ENCODE results near the gene U2AF1L4.

Gene U2AF1L4

DNA sequence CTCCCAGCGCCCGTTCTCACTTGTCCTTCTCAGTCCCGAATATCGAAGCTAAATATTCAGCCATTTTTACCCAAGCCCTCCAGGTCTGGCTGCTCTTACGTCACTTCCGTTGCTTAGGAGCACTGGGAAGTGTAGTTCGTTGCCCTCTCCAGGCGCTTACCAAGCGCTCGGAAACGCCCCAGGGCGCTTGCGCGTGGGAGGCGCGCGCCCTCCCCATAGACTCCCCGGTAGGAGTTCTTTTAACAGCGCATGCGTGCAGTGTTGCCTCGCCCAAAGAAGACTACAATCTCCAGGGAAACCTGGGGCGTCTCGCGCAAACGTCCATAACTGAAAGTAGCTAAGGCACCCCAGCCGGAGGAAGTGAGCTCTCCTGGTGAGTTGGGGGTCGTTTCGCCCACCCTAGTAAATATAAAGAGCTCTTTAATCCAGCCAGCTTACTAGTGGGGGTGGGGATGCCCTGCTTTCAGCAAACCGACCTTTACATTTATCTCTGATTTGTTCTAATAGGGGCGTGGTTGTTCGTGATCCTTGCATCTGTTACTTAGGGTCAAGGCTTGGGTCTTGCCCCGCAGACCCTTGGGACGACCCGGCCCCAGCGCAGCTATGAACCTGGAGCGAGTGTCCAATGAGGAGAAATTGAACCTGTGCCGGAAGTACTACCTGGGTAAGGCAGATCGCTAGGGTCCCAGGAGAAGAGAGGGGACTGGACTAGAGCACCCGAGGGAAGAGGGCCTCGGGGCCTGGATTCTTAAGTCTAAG, at the start of gene U2AF1L4, which contains the start of gene PSENEN:
TSS of gene U2AF1L4 (minus strand) at position 91 of the 759 bp plus-strand sequence. CDS start at position 64, 27 bp downstream.
TSS of gene PSENEN (plus strand) at position 324 of the 759 bp plus-strand sequence. CDS start at position 604, 280 bp downstream.
- peak; percentile 100 for DNase-seq

- DNase-seq: no peak
Observed at GRCh38 chr19:35793381-35794165, 48.4 kb upstream of the U2AF1L4 start.

GRCh38 chr19:35792888-35793287, 47.7 kb upstream of the U2AF1L4 start:
- no peak for DNase-seq

DNA sequence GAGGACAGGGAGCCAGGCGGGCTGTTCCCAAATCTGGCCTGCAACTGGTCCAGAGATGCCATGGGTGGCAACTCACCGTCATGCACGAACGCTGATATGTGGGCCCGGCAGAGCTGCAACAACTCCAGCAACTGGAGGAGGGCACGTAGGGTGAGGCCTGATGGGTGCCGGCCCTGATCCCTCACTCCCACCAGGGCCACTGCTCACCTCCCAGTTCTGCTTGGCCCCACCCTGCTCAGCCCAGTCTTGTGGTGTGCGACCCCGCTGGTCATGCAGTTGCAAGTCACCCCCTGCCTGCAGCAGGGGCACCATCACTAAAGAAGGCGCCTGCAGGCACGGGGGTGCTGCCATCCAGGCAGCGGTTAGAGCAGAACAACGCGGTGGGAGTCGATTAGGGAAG, 47.1 kb upstream of the U2AF1L4 start:
- no peak for DNase-seq

GRCh38 chr19:35791814-35792279, 46.6 kb upstream of the U2AF1L4 start:
- DNase-seq: no peak

GRCh38 chr19:35790981-35791813, 46.0 kb upstream of the U2AF1L4 start:
- DNase-seq: no peak

DNA sequence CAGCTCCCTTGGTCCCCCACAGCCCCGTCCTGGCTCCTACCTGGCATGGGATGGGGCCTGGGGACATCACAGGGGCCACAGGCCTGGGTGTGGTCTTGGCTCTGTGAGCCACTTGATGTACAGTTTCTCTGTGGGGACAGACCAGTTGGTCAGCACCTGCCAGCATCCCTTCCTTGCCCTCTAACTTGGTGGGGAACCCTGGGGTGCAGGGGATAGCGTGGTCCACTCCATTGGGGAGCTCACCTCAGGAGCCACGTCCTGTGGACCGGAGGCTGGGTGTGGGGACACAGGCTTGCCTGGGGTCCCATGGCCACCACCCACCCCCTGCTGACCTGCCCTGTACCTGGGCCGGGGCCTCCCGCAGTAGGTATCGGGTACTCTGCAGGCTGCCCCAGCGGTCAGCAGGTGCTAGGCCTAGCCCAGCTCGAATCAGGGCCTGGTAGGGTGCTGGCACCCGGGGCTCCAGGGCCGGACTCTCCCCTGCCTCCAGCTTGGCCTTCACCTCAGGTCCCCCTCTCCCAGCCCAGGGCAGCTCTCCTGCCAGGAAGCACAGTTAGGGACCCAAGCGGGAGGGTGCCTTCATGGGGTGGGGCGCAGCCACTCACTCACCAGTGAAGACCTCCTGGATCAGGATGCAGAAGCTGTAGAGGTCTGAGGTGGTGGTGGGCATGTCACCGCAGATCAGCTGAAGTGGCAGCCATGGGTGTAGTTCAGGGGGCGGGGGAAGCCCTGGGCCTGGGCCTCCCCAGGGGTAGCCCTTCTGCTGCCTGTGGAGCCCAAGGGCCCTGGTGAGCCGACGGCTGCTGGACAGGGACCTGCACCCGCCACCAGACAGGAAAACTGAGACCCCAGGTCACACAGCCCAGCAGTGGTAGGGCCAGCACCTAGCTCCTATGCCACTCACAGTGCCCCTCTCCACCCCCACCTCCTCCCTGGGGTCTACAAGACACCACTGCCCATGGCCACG, 45.0 kb upstream of the U2AF1L4 start:
- no peak for DNase-seq

GRCh38 chr19:35789195-35789977, 44.2 kb upstream of the U2AF1L4 start:
- DNase-seq: no peak

DNA sequence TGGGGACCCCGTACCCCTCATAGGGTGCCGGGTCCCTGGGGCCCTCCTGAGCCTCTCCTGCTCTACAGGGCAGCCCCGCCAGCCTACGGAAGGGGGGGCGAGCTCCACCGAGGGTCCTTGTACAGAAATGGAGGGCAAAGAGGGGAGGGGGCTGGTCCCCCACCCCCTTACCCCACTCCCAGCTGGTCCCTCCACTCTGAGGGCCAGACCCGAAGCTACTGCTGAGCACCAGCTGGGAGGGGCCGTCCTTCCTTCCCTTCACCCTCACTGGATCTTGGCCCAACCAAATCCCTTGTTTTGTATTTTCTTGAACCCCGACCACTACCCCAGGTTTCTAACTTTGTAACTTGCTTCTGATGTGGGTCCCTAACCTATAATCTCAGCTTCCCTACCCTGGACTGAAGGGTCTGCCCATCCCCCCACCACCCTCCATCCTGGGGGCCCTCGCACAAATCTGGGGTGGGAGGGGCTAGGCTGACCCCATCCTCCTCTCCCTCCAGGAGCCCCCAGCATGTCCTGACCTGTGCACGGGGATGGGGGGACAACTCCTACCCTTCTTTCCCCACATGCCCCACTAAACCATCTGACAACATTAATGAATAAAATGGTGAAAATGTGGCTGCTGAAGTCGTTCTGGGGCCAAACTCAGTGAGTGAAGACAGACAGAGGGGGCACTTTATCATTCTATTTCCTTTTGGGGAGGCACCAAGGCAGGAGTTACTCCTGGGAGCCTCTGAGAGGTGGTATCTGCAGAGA, 43.2 kb upstream of the U2AF1L4 start:
- DNase-seq: no peak

DNA sequence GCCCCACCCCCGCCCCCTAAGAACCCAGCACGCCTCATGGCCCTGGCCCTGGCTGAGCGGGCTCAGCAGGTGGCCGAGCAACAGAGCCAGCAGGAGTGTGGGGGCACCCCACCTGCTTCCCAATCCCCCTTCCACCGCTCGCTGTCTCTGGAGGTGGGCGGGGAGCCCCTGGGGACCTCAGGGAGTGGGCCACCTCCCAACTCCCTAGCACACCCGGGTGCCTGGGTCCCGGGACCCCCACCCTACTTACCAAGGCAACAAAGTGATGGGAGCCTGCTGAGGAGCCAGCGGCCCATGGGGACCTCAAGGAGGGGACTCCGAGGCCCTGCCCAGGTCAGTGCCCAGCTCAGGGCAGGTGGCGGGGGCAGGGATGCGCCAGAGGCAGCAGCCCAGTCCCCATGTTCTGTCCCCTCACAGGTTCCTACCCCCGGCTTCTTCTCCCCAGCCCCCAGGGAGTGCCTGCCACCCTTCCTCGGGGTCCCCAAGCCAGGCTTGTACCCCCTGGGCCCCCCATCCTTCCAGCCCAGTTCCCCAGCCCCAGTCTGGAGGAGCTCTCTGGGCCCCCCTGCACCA, 42.1 kb upstream of the U2AF1L4 start:
- no peak for DNase-seq

GRCh38 chr19:35786299-35787160, 41.3 kb upstream of the U2AF1L4 start:
- no peak for DNase-seq

- no peak for DNase-seq
Observed at GRCh38 chr19:35785339-35785627, 40.1 kb upstream of the U2AF1L4 start.

GRCh38 chr19:35784503-35785338, 39.5 kb upstream of the U2AF1L4 start:
- DNase-seq: no peak

- no peak for DNase-seq
Observed at GRCh38 chr19:35783469-35784434, 38.5 kb upstream of the U2AF1L4 start.

DNA sequence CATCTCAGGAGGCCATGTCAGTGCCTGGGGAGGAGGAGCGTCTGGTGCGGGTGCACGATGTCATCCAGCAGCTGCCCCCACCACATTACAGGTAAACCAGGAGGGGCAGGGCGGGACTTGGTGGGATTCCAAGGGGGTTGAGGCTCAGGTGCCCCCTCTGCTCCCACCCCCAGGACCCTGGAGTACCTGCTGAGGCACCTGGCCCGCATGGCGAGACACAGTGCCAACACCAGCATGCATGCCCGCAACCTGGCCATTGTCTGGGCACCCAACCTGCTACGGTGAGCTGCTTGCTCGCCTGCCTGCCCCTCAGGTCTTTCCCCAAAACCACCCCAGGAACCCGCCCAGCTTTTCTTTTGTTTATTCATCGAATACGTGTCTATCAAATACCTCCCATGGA, 37.4 kb upstream of the U2AF1L4 start:
- DNase-seq: no peak

GRCh38 chr19:35781650-35782049, 36.4 kb upstream of the U2AF1L4 start:
- no peak for DNase-seq

- DNase-seq: no peak
Observed at GRCh38 chr19:35780717-35781116, 35.5 kb upstream of the U2AF1L4 start.

All from CD4-positive, alpha-beta T cell treated with Interleukin-15 for 1 hour (primary cell).